MCF 10A (cell line): ENCODE measurements around the gene NIN. TPM values are rescaled to one million over a fixed set of nuclear protein-coding genes. Genes with fewer than 3 reads are reported as not detected.

Source experiments
- BruUV-seq: library from RNA; stranded (reverse); fragments of 400-500 nt; replicated peaks from 2 replicates; lab custom pipeline; 2021; lab: Mats Ljungman, UMichigan
- CTCF ChIA-PET: fragments of 300-600 bp; sonication (Branson Sonifier 250); formaldehyde crosslinking; extraction: SDS; loops from one replicate; lab custom pipeline; 2021; ENCODE audit warnings: antibody characterized with exemption, inconsistent platforms; lab: Yijun Ruan, JAX
- POLR2A ChIA-PET: fragments of 300-600, 350-650 bp; sonication (Branson Sonifier 250); formaldehyde crosslinking; extraction: SDS; loops from one replicate; lab custom pipeline; 2020; ENCODE audit warnings: antibody characterized with exemption, inconsistent platforms; lab: Yijun Ruan, JAX
- DNase-seq: peaks from one replicate; pipeline ENCODE4 v3.0.0-alpha.2; 2018; ENCODE audit not compliant: unreplicated experiment
- H3K27ac Mint-ChIP-seq: one replicate; pipeline ENCODE4 v1.8.0; 2022; ENCODE audit warnings: mild to moderate bottlenecking, low read depth, mixed read lengths; ENCODE audit not compliant: unreplicated experiment
- H3K27me3 Mint-ChIP-seq: one replicate; pipeline ENCODE4 v1.8.0; 2022; ENCODE audit warnings: mixed read lengths; ENCODE audit not compliant: insufficient read depth, unreplicated experiment
- H3K36me3 Mint-ChIP-seq: one replicate; pipeline ENCODE4 v1.8.0; 2022; ENCODE audit warnings: mild to moderate bottlenecking, moderate library complexity, mixed read lengths; ENCODE audit not compliant: insufficient read depth, unreplicated experiment
- H3K4me1 Mint-ChIP-seq: one replicate; pipeline ENCODE4 v1.8.0; 2022; ENCODE audit warnings: mixed read lengths; ENCODE audit not compliant: insufficient read depth, unreplicated experiment
- H3K4me3 Mint-ChIP-seq: one replicate; pipeline ENCODE4 v1.8.0; 2022; ENCODE audit warnings: mild to moderate bottlenecking, moderate library complexity, mixed read lengths; ENCODE audit not compliant: unreplicated experiment
- H3K9me3 Mint-ChIP-seq: one replicate; pipeline ENCODE4 v1.8.0; 2022; ENCODE audit warnings: mixed read lengths; ENCODE audit not compliant: unreplicated experiment
- intact Hi-C: fragments of 100-400 bp; cut with micrococcal nuclease; formaldehyde crosslinking; loops from 2 replicates; pipeline ENCODE4 v1.14.1; 2022
- total RNA-seq: library from RNA; stranded (reverse); gene quantifications from 2 replicates; pipeline ENCODE4 v1.2.3, GENCODE V29; 2022
- TF ChIP-seq, protein P1 (sequence below): fragments of 200-600 bp; IDR thresholded peaks from one replicate; pipeline ENCODE4 v1.8.0; 2022; ENCODE audit warnings: antibody characterized with exemption, mild to moderate bottlenecking; ENCODE audit not compliant: unreplicated experiment

The NIN gene
- total RNA-seq, 1 experiment from 2014 or later = 33.0 TPM

GRCh38 chr14:50778721-50779483, 52.1 kb downstream of the NIN start:
- peaks cover 12% of the 10 kb centered on the region for H3K36me3 Mint-ChIP-seq
- TF ChIP-seq, protein P1, sequence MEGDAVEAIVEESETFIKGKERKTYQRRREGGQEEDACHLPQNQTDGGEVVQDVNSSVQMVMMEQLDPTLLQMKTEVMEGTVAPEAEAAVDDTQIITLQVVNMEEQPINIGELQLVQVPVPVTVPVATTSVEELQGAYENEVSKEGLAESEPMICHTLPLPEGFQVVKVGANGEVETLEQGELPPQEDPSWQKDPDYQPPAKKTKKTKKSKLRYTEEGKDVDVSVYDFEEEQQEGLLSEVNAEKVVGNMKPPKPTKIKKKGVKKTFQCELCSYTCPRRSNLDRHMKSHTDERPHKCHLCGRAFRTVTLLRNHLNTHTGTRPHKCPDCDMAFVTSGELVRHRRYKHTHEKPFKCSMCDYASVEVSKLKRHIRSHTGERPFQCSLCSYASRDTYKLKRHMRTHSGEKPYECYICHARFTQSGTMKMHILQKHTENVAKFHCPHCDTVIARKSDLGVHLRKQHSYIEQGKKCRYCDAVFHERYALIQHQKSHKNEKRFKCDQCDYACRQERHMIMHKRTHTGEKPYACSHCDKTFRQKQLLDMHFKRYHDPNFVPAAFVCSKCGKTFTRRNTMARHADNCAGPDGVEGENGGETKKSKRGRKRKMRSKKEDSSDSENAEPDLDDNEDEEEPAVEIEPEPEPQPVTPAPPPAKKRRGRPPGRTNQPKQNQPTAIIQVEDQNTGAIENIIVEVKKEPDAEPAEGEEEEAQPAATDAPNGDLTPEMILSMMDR = no peak
- H3K4me3 Mint-ChIP-seq = no peak overlapping the region
- H3K9me3 Mint-ChIP-seq = no peaks in the 10 kb centered on the region
- H3K4me1 Mint-ChIP-seq = peaks cover 29% of the 10 kb centered on the region
- no peak for DNase-seq
- H3K27ac Mint-ChIP-seq = peak overlapping the region; percentile 22
- ChIA-PET POLR2A (interaction anchor here (0.5 kb wide), 1 partner anchor 389 kb away, joined by 3 read pairs; no protein-coding TSS in a partner anchor), CTCF (interaction anchor here (0.6 to 10.0 kb wide), 23 partner anchors 7 to 468 kb away, joined by 3 to 233 read pairs (median 5); no protein-coding TSS in a partner anchor)
- intact Hi-C loops = loop anchor here (1.0 to 5.0 kb wide), 4 partner anchors 81 to 460 kb away; partner anchors contain the start of gene SAV1
- no TSS peak for BruUV-seq
- no peaks in the 10 kb centered on the region for H3K27me3 Mint-ChIP-seq

DNA sequence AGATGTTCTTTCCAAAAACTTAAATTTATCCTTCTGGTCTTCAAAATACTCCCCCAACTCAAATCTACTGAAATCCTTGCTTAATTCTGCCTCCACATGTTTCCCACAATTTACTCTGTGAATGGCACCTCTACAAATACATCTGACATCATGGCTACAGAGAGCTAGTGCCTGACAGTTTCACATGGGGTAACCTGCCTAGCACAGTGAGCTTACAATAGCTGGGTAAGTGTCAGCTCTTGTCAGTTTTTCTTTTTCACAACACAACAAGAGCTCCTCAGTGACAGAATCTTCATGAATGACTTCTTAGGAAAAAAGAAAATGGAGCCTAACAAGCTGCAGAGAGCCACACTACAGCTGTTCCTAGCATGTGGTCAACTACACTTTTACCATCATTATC, 54.4 kb downstream of the NIN start:
- Mint-ChIP-seq H3K9me3 (no peaks in the 10 kb centered on the region), H3K4me3 (peak overlapping the region; percentile 40), H3K4me1 (peaks cover 35% of the 10 kb centered on the region), H3K36me3 (peaks cover 25% of the 10 kb centered on the region), H3K27me3 (no peaks in the 10 kb centered on the region), H3K27ac (peak overlapping the region; percentile 94)
- TF ChIP-seq, protein P1 = no peak
- BruUV-seq = no TSS peak
- ChIA-PET CTCF (interaction anchor here (0.5 to 10.0 kb wide), 37 partner anchors 10 to 1219 kb away, joined by 3 to 233 read pairs (median 5); no protein-coding TSS in a partner anchor), POLR2A (interaction anchor here (0.6 to 3.3 kb wide), 18 partner anchors 10 to 464 kb away, joined by 3 to 15 read pairs (median 4); partner anchors contain the start of genes ATL1, DMAC2L, L2HGDH and MAP4K5)
- DNase-seq = no peak
- intact Hi-C loops = loop anchor here (5.0 kb wide), 1 partner anchor 109 kb away; the partner anchor contains the start of gene SAV1

DNA sequence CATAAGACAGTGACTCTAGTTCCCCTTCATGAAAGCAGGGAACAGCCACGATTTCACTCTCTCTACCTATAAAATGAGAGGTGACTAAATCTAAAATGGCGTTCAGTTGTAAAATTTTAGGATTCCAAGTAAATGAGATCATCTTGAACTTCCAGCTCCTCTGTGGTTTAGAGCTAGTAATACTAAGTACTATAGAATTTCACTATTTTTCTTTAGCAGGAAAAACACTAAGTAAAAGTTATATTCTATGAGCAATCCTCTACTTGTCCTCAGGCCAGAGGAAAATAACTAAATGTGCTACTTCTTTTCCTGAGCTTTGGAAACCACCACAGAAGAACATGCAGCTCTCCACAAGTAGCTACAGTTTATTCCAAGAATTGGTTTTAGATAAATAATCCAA, 55.6 kb downstream of the NIN start:
- peaks cover 37% of the 10 kb centered on the region for H3K4me1 Mint-ChIP-seq
- peaks cover 37% of the 10 kb centered on the region for H3K36me3 Mint-ChIP-seq
- no peaks in the 10 kb centered on the region for H3K27me3 Mint-ChIP-seq
- BruUV-seq = no TSS peak
- peak overlapping the region; percentile 94 for H3K27ac Mint-ChIP-seq
- POLR2A ChIA-PET = interaction anchor here (0.7 to 3.3 kb wide), 21 partner anchors 9 to 454 kb away, joined by 3 to 21 read pairs (median 5); partner anchors contain the start of genes ATL1, CDKL1, NIN and SAV1
- intact Hi-C loops = loop anchor here (5.0 kb wide), 1 partner anchor 108 kb away; the partner anchor contains the start of gene SAV1
- peak; percentile 66 for DNase-seq
- CTCF ChIA-PET = interaction anchor here (0.6 to 10.0 kb wide), 25 partner anchors 9 to 454 kb away, joined by 3 to 233 read pairs (median 5); partner anchors contain the start of genes ATL1 and SAV1
- peak overlapping the region; percentile 46 for H3K4me3 Mint-ChIP-seq
- H3K9me3 Mint-ChIP-seq = no peaks in the 10 kb centered on the region
- TF ChIP-seq, protein P1 = no peak
